CD4-positive, alpha-beta T cell treated with Interleukin-17A for 1 hour (primary cell): Measurements from ENCODE around the gene IQGAP1.
"Not testable (repeated sequence)": the region's sequence is repeated elsewhere in the genome, so short reads cannot be mapped to it uniquely, and the experiment has no call there.

ENCODE experiments used
- DNase-seq: peaks from one replicate; pipeline ENCODE4 v3.0.0-alpha.2; 2020

The IQGAP1 gene

DNA sequence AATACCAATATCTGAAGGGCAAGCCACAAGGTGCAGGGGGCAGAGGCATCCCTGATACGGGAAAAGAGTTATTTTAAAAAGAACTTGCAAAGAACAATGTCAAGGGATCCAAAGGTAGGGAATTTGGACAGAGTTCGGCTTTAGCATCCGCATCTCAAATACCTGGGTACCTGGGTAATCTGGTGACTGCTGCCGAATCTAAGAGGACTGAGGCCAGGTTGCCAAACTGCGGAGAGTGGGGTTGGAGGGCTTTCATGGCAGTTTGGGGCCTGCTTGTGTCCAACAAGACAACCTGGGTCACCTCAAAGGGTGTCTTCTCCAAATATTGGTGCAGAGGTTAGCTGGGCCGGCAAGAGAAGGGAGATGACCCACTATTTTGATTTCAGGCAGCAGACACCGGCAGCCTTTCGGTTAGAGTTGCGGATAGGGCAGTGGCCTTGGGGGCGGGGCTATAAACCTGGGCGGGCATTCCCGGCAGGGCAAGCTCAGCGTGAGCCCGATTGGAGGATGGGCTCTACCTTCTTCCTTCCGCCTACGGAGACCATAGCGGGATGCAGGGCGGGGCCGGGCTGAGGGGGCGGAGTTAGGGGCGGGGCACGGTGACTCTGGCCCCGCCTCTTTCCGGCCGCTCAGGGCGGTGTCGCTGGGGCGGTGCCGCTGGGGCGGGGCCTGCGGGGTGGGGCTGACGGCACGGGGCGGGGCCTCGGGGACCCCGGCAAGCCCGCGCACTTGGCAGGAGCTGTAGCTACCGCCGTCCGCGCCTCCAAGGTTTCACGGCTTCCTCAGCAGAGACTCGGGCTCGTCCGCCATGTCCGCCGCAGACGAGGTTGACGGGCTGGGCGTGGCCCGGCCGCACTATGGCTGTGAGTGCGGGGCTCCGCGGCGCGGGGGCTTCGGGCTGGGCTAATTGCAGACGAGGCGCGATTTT is at the start of gene IQGAP1:
Gene IQGAP1, plus strand, starts transcription at position 709 of the 928 bp plus-strand sequence. Its CDS starts 100 bp downstream, at position 809.
- DNase-seq: peak; percentile 98

- no peak for DNase-seq
Measured at GRCh38 chr15:90338532-90338931, 49.5 kb upstream of the IQGAP1 start.

DNA sequence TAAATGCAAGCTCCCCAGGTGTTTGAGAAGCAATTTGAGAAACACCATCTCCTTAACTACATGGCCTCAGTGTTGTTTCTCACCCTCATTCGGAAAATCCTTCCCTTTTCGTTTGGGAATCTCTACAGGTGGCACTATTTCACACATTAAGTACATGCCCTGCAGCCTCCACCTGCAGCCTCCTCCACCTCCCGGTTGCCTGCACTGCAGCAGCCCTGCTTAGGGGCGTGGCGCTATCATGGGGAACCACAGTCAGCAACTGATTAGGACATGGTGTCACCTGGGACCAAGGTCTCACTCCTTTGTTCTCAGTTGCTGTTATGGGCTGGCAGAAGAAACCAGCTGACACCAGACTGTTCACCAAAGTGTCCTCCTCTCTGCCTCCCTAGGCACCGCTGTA is 47.7 kb upstream of the IQGAP1 start:
- DNase-seq: no peak

DNA sequence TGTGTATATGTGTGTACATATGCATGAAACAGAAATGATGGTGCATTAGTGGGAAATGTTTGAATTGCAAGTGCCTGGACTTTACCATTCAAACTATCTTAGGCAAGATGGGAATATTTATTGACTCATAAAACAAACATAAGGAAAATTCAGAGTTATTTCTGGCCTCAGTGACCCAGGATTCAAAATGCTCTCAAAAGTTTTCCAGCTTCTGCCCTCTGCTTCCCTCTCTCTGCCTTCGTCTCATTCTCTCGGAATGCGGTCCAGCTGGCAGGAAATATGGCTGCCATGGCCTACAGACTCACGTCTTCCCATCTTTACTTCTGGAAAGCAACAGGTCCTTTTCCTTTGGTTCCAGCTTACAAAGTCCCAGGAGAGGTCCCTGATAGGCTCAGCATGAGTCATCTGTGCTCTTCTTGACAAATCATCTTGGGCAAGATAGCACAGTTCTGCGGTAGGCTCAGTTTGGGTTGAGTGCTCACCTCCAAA is 44.7 kb upstream of the IQGAP1 start:
- no peak for DNase-seq

DNA sequence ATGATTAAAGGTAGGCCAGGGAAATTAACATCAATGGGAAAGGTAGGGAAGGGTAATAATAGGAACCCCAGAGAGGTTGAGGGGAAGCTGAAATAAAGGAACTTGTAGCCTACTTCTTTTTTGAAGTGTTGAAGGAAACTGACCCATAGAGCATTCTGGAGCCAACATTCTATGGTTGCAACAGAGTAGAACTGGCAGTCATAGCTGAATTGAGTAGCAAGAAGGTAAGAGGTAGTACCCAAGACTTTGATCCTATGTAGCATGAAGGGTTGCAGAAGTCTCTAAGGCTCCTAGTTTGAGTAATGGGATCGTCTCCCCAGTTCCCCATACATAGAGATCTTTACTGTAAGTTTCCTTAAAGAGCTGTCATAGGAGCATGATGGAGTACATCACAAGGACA is 43.4 kb upstream of the IQGAP1 start:
- DNase-seq: no peak

- no peak for DNase-seq
Measured at GRCh38 chr15:90345857-90346256, 42.2 kb upstream of the IQGAP1 start.

DNA sequence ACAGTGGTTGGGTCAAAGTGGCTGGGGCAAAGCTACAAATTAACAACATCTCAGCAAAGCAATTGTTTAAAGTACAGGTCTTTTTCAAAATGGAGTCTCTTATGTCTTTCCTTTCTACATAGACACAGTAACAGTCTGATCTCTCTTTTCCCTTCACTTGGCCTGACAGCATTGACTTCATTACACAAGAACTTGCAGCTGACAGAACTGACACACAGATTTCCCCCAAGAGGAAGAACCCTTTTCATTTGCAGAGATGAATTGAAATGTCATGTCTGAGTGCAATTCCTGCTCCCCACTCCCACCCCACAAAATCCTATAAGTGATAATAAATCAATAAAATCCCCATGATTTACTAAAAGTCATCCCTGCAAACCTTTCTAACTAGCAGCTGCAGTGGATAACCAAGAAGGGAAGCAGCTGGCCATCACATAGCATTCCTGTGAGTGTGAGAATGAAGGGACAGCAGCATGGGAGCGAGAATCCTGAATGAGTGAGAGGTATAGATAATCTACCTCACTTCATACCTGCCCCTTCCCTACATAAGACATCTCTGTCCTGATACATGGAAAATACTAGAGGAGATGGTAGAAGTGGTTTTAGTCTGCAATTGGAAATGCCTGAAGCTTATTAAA is 40.5 kb upstream of the IQGAP1 start:
- not testable (repeated sequence) for DNase-seq

- DNase-seq: no peak
Measured at GRCh38 chr15:90348456-90348855, 39.6 kb upstream of the IQGAP1 start.

GRCh38 chr15:90349072-90349471 is 39.0 kb upstream of the IQGAP1 start:
- DNase-seq: no peak

DNA sequence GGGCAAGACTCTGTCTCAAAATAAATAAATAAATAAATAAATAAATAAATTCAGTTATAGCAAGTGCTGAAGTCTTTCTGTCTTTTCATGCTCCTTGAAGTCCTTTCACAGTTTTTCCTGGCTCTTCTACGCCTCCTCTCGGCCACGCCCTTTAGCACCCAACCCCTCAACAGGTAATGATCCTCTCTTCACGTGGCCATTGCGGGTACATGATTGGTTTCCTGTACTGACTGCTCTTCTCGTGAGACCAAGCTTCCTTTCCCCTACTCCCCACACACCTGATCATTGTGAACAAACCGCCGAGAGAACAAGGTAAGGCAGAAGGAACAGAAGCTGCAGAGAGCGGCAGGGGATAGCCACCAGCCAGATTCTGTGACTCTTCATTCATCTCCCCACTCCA is 38.2 kb upstream of the IQGAP1 start:
- peak; percentile 10 for DNase-seq

GRCh38 chr15:90351479-90352106 is 36.4 kb upstream of the IQGAP1 start:
- no peak for DNase-seq

DNA sequence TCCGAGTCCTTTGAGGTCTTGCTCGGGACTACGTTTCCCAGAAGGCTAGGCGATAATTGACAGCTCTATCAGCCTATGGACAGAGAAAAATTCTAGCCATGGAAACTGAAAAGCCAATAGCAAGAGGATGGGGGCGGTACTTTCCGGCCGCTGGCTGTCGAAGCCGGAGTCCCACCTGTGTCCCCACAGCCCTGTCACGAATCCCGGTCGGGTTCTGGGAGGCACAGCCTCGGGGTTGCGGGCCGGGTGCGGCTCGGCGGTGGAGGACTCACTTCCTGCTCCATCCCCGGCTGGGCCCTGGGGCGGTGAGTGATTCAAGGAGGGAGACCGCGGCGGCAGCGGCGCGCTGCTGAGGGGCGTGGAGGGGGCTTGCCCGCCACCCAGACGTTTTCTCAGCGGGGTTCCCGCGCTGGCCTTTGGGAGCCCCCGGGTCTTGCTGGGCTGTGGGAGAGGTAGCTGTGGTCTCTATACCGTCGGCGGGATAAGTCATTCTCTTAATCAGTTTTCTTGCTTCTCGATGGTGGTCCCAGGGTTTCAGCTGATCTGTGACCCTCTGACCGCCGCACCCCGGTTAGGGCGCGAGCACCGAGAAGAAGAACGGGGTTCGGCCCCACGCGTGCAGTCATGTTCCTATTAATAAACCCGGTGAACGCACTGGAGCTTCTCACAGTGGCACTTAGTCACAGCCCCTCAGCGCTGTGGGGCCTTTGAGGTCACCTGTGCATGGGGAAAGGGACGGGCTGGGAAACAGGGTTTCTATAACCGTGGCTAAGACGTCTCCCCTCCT is 35.7 kb upstream of the IQGAP1 start, which contains the start of gene ZNF774:
Gene ZNF774, plus strand, starts transcription at position 178 of the 787 bp plus-strand sequence. CDS start 2,377 bp downstream, outside the sequence.
- peak; percentile 97 for DNase-seq

GRCh38 chr15:90354986-90355385 is 33.1 kb upstream of the IQGAP1 start:
- no peak for DNase-seq

GRCh38 chr15:90358124-90359033 is 29.7 kb upstream of the IQGAP1 start:
- DNase-seq: no peak

- DNase-seq: no peak
Measured at GRCh38 chr15:90360746-90361145, 27.3 kb upstream of the IQGAP1 start.

- DNase-seq: no peak
Measured at GRCh38 chr15:90362936-90363212, 25.2 kb upstream of the IQGAP1 start.

DNA sequence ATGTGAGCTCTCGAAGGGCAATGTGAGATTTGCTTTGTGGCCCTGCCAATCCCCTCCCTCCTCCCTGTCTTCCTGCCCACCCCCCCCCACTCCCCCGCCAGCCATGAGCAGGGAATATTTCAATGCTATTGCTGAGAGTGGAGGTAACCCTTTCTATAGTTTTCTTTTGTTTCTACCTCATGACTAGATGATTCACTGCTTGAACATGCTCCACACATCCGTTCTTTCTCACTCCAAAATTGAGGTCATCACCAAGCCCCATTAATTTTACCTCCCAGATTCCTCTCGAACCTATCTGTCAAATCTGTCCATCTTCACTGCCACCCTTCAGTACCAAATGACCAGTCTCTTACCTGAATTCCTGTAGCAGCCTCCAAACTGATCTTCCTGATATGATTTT is 23.8 kb upstream of the IQGAP1 start:
- no peak for DNase-seq

DNA sequence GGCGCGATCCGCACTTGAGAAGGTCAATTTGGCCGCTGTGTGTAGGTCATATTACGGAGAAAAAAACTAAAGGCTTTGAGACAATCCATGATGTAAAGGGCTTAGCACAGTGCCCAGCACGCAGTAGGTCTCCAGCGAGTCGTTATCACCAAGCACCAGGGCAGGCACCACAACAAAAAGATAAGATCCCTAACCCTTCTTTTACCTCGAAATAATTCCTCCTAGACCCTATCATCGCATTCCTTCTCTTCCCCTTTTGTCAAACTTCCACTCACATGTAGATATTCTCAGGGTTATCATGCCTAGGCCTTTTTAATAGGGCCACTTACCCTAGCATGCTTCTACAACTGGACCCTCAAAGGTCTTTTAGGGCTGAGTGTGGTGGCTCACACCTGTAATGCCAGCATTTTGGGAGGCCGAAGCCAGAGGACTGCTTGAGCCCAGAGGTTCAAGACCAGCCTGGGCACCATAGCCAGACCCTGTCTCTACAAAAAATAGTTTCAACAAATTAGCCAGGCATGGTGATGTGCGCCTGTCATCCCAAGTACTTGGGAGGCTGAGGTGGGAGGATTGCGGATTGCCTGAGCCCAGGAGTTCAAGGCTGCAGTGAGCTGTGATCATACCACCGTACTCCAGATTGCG is 22.5 kb upstream of the IQGAP1 start:
- no peak for DNase-seq

DNA sequence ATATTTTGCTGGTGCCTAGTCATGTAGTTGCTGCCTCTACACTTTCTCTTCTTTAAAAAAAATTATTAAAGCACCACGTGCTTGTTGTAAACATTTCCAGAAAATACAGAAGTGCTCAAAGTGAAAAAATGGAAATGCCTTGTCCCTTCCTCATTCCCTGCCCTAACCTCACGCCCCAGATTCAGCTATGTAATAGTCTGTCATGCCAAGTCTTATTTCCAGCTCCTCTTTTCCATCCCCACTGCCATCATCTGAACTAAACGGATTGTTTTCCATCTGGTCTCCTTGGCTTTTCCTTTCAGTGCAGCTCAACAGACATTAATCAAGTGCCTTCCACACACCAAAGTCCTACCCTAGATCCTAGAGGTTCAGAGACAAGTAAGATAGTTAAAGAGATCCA is 20.5 kb upstream of the IQGAP1 start:
- DNase-seq: no peak

DNA sequence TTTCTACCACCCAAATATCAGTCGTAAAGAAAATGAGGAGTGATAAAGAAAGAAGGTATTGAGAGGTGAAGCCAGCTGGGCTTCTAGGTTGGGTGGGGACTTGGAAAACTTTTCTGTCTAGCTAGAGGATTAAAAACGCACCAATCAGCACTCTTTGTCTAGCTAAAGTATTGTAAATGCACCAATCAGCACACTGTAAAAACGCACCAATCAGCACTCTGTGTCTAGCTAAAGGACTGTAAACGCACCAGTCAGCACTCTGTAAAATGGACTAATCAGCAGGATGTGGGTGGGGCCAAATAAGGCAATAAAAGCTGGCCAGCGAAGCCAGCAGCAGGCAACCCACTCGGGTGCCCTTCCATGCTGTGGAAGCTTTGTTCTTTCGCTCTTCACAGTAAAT is 13.0 kb upstream of the IQGAP1 start:
- no peak for DNase-seq

GRCh38 chr15:90376789-90377188 is 11.3 kb upstream of the IQGAP1 start:
- peak; percentile 84 for DNase-seq
